Heart right ventricle (tissue), 16 donors: ENCODE measurements around the gene UNC93A. TPM values are rescaled to one million over a fixed set of nuclear protein-coding genes. Genes with fewer than 3 reads are reported as not detected.

Experiments used
- ATAC-seq, 8 donors: fragments of 200-7000 bp; cut with Tn5 transposase; one replicate each; pipeline ENCODE4 v1.9.1; 2020; ENCODE audit warnings: mild to moderate bottlenecking in 8 of 8, moderate library complexity in 8 of 8, moderate number of reproducible peaks in 1 of 8
- DNase-seq, 2 donors: peaks; one replicate each; pipeline ENCODE4 v3.0.0-alpha.2; 2020
- H3K27ac ChIP-seq, 10 donors: fragments of 200-600 bp; sonication (generic) in 2 of 10; one replicate each; pipeline versions ENCODE4 v1.5.0 to v1.8.0; 2020 to 2022; ENCODE audit warnings: mild to moderate bottlenecking in 3 of 10
- H3K27me3 ChIP-seq, 7 donors: fragments of 200-600 bp; one replicate each; pipeline ENCODE4 v1.8.0; 2021 to 2022; ENCODE audit warnings: mild to moderate bottlenecking in 2 of 7
- H3K36me3 ChIP-seq, 9 donors: fragments of 200-600 bp; sonication (generic) in 1 of 9; one replicate each; pipeline versions ENCODE4 v1.5.0 to v1.8.0; 2020 to 2022; ENCODE audit warnings: mild to moderate bottlenecking in 2 of 9
- H3K4me1 ChIP-seq, 9 donors: fragments of 200-600 bp; sonication (generic) in 1 of 9; one replicate each; pipeline versions ENCODE4 v1.5.0 to v1.8.0; 2020 to 2022; ENCODE audit warnings: mild to moderate bottlenecking in 4 of 9
- H3K4me3 ChIP-seq, 10 donors: fragments of 200-600 bp; sonication (generic) in 2 of 10; one replicate each; pipeline versions ENCODE4 v1.5.0 to v1.8.0; 2020 to 2022; ENCODE audit warnings: mild to moderate bottlenecking in 7 of 10, moderate library complexity in 2 of 10
- H3K9me3 ChIP-seq, 11 donors: fragments of 200-600 bp in 10 of 11; sonication (generic) in 2 of 11; one replicate each; pipeline versions ENCODE4 v1.5.0 to v1.8.0; 2013 to 2022; ENCODE audit warnings: mild to moderate bottlenecking in 2 of 11, control low read depth in 1 of 11, moderate library complexity in 1 of 11
- WGBS, 2 donors: extraction: QIAGEN DNeasy Blood & Tissue Kit; methylation state at CpG; one replicate each; pipeline ENCODE4 v1.1.7; 2013; ENCODE audit warnings: inconsistent platforms in 1 of 2; 5-methylcytosine and 5-hydroxymethylcytosine counted together
- intact Hi-C, 10 donors: fragments of 100-400 bp; cut with DNase I; formaldehyde crosslinking; loops; one replicate each; pipeline versions ENCODE4 v1.11.1 to v1.14.2; 2022
- polyA plus RNA-seq, 2 donors: library from polyadenylated mRNA; stranded (reverse); fragments of 200-250 nt; gene quantifications; one replicate each; pipeline ENCODE4 v1.2.3, GENCODE V29; 2013
- total RNA-seq, 10 donors: library from RNA; stranded (reverse); fragmentation: NEBNext Ultra II Directional in 3 of 10; extraction: Animal tissue kit (Norgen Biotek cat#: 25700) in 3 of 10; gene quantifications; one replicate each; pipeline versions ENCODE4 v1.2.1 to v1.2.4, GENCODE V29; 2021 to 2023
- TF ChIP-seq, protein P1 (sequence below), 9 donors: fragments of 200-600 bp; sonication (generic) in 2 of 9; IDR thresholded peaks; one replicate each; pipeline versions ENCODE4 v1.5.0 to v1.8.0; 2021 to 2022; ENCODE audit warnings: antibody characterized with exemption in 9 of 9, mild to moderate bottlenecking in 5 of 9, moderate library complexity in 1 of 9
- donor health status: Arrhythmogenic right ventricular cardiomyopathy.
- donor health status: ischemic (EF 13 %, LVEDD 7.1; RV severe dilation, severe dysfunction).
- donor health status: healthy with polysubstance abuse.
- donor health status: DM: no; HTN: yes; CAD: no.
- donor health status: DM: no; HTN: no; CAD: no.
- donor health status: ischemic (EF 25% LVEDD 6.9; RV normal size, moderate dysfunction).
- donor health status: ischemic (EF 25% LVEDD 5.7; RV mildly dilated, moderate dysfunction).
- donor health status: healthy.
- donor health status: DM: yes; HTN: yes; CAD: no.
- donor health status: Ischemic cardiomyopathy.
- donor health status: ischemic (EF 35%, LVEDD 5.7; RV mildly dilated, moderate dysfunction).
- donor health status: nonischemic (EF 11% LVEDD 7.7; RV severe dilation, severe dysfunction).
- donor health status: DM: yes; HTN: yes; CAD: no.
- donor health status: PGD.
- donor health status: ischemic (EF 29% LVEDD 5.4; RV normal size, mild dysfunction).
- donor health status: nonischemic (EF 23%, LVEDD 6.1; RV moderate dilation, normal function).

The UNC93A gene
- total and polyA plus RNA-seq, 12 donors: not detected

DNA sequence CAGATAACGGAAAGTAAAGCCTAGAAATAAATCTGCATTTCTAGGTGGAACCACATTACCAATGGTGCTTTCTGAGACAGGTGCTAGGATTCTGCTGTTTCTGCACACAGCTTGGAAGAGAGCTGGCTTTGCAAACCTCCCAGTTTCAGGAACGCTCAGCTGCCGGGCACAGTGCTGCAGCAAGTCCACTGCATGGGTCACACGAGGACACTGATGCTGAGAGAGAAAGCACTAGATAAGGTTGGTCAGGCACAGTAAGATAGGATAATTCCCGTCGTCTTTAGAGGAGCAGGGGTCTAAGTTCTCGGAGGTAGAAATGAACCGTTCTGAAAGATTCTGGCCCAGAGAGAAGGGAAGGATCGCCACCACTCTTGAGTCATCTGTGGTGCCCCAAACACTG is 11.0 kb downstream of the UNC93A start:
- Histone ChIP-seq H3K27ac (no peak overlapping the region), H3K4me3 (no peak overlapping the region), H3K4me1 (peaks cover 0 to 3% (median 0%) of the 10 kb centered on the region in 9 donors), H3K27me3 (peaks cover 0 to 17% (median 0%) of the 10 kb centered on the region in 7 donors), H3K9me3 (peaks cover 0 to 8% (median 0%) of the 10 kb centered on the region in 11 donors), H3K36me3 (no peaks in the 10 kb centered on the region)
- DNase-seq: no peak
- ATAC-seq: peak in 1 of 8 donors; percentile 55
- TF ChIP-seq, protein P1, sequence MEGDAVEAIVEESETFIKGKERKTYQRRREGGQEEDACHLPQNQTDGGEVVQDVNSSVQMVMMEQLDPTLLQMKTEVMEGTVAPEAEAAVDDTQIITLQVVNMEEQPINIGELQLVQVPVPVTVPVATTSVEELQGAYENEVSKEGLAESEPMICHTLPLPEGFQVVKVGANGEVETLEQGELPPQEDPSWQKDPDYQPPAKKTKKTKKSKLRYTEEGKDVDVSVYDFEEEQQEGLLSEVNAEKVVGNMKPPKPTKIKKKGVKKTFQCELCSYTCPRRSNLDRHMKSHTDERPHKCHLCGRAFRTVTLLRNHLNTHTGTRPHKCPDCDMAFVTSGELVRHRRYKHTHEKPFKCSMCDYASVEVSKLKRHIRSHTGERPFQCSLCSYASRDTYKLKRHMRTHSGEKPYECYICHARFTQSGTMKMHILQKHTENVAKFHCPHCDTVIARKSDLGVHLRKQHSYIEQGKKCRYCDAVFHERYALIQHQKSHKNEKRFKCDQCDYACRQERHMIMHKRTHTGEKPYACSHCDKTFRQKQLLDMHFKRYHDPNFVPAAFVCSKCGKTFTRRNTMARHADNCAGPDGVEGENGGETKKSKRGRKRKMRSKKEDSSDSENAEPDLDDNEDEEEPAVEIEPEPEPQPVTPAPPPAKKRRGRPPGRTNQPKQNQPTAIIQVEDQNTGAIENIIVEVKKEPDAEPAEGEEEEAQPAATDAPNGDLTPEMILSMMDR (IDR thresholded peaks at IDR 0.05): no peak
- intact Hi-C loops: no loop called here
- 48 to 57% methylated on average over 9 of the region's 9 CpGs for WGBS, 2 donors

DNA sequence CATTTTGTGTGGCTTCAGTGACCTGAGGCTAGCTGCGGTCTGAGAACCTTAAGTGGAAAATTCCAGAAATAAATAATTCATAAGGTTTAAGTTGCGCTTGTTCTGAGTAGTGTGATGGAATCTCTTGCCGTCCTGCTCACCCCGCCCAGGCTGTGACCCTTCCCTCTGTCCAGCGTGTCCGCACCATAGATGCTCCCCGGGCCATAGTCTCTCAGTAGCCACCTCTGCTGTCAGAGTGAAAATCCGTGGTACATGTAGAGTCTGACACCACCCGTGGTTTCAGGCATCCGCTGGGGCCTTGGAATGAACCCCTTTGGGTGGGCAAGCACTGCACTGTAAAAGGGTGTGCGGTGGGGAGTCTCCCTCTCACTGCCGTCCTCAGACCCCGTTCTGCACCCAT is 11.7 kb downstream of the UNC93A start:
- Histone ChIP-seq H3K36me3 (no peaks in the 10 kb centered on the region), H3K9me3 (peaks cover 0 to 2% (median 0%) of the 10 kb centered on the region in 11 donors), H3K27me3 (peaks cover 0 to 16% (median 0%) of the 10 kb centered on the region in 7 donors), H3K4me3 (no peak overlapping the region), H3K4me1 (peaks cover 0 to 3% (median 0%) of the 10 kb centered on the region in 9 donors), H3K27ac (no peak overlapping the region)
- DNase-seq (no peak), ATAC-seq (no peak)
- TF ChIP-seq, protein P1 (IDR thresholded peaks at IDR 0.05): no peak
- 84 to 87% methylated on average over 13 of the region's 13 CpGs for WGBS, 2 donors
- intact Hi-C loops: no loop called here

- Histone ChIP-seq H3K4me1 (peaks cover 0 to 3% (median 0%) of the 10 kb centered on the region in 9 donors), H3K9me3 (no peaks in the 10 kb centered on the region), H3K4me3 (no peak overlapping the region), H3K27me3 (peaks cover 0 to 12% (median 0%) of the 10 kb centered on the region in 7 donors), H3K27ac (no peak overlapping the region), H3K36me3 (no peaks in the 10 kb centered on the region)
- TF ChIP-seq, protein P1 (IDR thresholded peaks at IDR 0.05): no peak
- 83 to 84% methylated on average over 22 of the region's 22 CpGs for WGBS, 2 donors
- no peak for ATAC-seq
- intact Hi-C loops: no loop called here
- DNase-seq: no peak
These were observed 12.8 kb downstream of the UNC93A start for GRCh38 chr6:167303675-167304625.

DNA sequence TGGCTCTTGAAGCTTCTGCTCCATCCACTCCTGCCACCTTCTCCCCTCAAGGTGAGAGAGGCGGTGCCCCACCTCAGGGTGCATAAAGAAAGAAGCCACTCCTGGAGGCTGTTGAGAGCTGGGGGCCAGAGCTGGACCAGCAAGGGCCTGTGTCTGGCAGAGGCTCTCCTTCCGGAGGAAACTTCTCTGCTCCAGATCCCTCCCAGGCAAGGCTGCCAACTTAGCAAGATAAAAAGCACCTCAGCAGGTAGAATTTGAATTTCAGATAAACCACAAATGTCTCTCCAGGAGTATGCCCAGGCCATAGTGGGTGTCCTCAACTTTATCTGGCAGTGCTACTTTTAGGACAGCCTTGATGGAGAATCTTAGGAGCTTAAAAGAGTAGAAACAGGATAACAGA is 13.8 kb downstream of the UNC93A start:
- 76 to 90% methylated on average over 2 of the region's 2 CpGs for WGBS, 2 donors

More for the DNA sequence above, 13.8 kb downstream of the UNC93A start:
- TF ChIP-seq, protein P1 (IDR thresholded peaks at IDR 0.05): no peak
- Histone ChIP-seq H3K4me1 (peaks cover 0 to 3% (median 0%) of the 10 kb centered on the region in 9 donors), H3K27ac (no peak overlapping the region), H3K27me3 (peaks cover 0 to 12% (median 0%) of the 10 kb centered on the region in 7 donors), H3K4me3 (no peak overlapping the region), H3K9me3 (no peaks in the 10 kb centered on the region), H3K36me3 (no peaks in the 10 kb centered on the region)
- ATAC-seq (no peak), DNase-seq (no peak)
- intact Hi-C loops: no loop called here
